Thyroid gland (tissue), 4 donors: ENCODE measurements around the gene CREB3. TPM values are rescaled to one million over a fixed set of nuclear protein-coding genes. Genes with fewer than 3 reads are reported as not detected.

Source experiments
- DNase-seq, 2 donors: peaks; one replicate each; pipeline ENCODE4 v3.0.0-alpha.2; 2019
- H3K27ac ChIP-seq, 3 donors: fragments of 200-600 bp; sonication (generic); 1 replicate in 2 of 3; 2 replicates in 1 of 3; pipeline ENCODE4 v1.5.1; 2016 to 2019; ENCODE audit warnings: mild to moderate bottlenecking in 1 of 3, moderate library complexity in 1 of 3
- H3K27me3 ChIP-seq: fragments of 200-600 bp; sonication (generic); one replicate; pipeline ENCODE4 v1.5.1; 2019
- H3K36me3 ChIP-seq, 2 donors: fragments of 200-600 bp; sonication (generic); one replicate each; pipeline ENCODE4 v1.5.1; 2016 to 2019
- H3K4me1 ChIP-seq, 2 donors: fragments of 200-600 bp; sonication (generic); one replicate each; pipeline ENCODE4 v1.5.1; 2017 to 2019
- H3K4me3 ChIP-seq, 3 donors: fragments of 200-600 bp; sonication (generic); replicated peaks in 1 of 3; 1 replicate in 2 of 3; 2 replicates in 1 of 3; pipeline ENCODE4 v1.5.1; 2016; ENCODE audit warnings: mild to moderate bottlenecking in 1 of 3
- H3K9me3 ChIP-seq: fragments of 200-600 bp; sonication (generic); one replicate; pipeline ENCODE4 v1.5.1; 2017
- CTCF ChIP-seq, 6 experiments: fragments of 200-600 bp in 3 of 6; fragments of 450-650 bp in 3 of 6; sonication (generic) in 3 of 6; IDR thresholded peaks; one replicate each; pipeline ENCODE4 v1.5.1; 2016 to 2019; ENCODE audit warnings: antibody characterized with exemption in 6 of 6, mild to moderate bottlenecking in 2 of 6, inconsistent platforms in 1 of 6, moderate library complexity in 1 of 6
- POLR2A ChIP-seq, 2 donors: fragments of 450-650 bp; IDR thresholded peaks; one replicate each; pipeline ENCODE4 v1.6.1; 2017; ENCODE audit warnings: antibody characterized with exemption in 2 of 2, mild to moderate bottlenecking in 2 of 2, moderate library complexity in 1 of 2
- WGBS, 2 donors: methylation state at CpG; one replicate each; pipeline ENCODE4 v1.1.5; 2017; 5-methylcytosine and 5-hydroxymethylcytosine counted together
- intact Hi-C: fragments of 100-400 bp; cut with DNase I; formaldehyde crosslinking; loops from one replicate; pipeline ENCODE4 v1.15.1; 2023
- total RNA-seq, 4 donors: library from RNA; depleted of rRNA; stranded (reverse); fragments of >200 nt; gene quantifications; one replicate each; pipeline ENCODE4 v1.2.3, GENCODE V29; 2016

CREB3 gene
- total RNA-seq, 4 donors from 2014 or later = 44.9 to 73.0 (median 51.3) TPM

DNA sequence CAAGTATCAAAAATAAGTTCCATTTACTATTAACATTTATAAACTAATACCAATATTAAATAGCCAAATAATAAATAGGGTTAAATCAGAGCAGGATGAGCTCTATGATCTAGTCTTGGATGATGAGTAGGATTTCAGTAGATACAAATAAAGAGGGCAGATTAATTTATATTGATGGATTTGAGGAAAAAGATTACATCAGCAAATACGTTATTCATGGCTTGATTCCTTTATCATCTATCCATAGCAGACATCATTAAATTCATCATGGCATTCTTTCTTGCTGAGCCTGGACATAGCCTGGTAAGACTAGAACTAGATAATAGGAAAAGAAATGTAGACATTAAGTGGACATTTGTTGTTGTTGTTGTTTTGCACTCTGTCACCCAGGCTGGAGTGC is 35.0 kb downstream of the CREB3 start:
- 93 to 96% methylated on average over 1 of the region's 1 CpG for WGBS, 2 donors
- no peaks in the 10 kb centered on the region for H3K36me3 ChIP-seq
- intact Hi-C loops = no loop called here
- no peak for DNase-seq
- H3K27ac ChIP-seq = no peak overlapping the region
- TF ChIP-seq CTCF (IDR thresholded peaks at IDR 0.05) = no peak
- TF ChIP-seq POLR2A (IDR thresholded peaks at IDR 0.05) = no peak
- no peak overlapping the region for H3K4me3 ChIP-seq
- H3K4me1 ChIP-seq = peaks cover 28% of the 10 kb centered on the region in 2 donors
- H3K9me3 ChIP-seq = no peaks in the 10 kb centered on the region
- no peaks in the 10 kb centered on the region for H3K27me3 ChIP-seq

DNA sequence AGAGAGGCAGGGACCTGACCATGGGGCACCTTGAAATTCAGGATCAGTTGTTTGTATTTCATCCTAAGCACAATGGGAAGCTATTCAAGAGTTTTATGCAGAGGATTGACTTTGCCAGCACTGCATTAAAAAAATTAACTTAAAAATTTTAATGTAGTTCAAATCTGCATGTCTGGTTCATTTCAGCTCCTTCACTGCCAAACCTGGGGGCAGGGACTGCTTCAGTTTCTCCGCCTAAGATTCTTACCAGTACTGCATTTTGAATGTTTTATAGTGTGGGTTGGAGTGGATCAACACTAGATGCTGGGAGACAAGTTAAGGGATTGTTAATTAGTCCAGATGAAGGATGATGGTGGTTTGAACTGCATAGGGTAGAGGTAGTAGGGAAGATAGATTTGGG is 37.3 kb downstream of the CREB3 start:
- no peak overlapping the region for H3K4me3 ChIP-seq
- no peaks in the 10 kb centered on the region for H3K27me3 ChIP-seq
- peaks cover 18% of the 10 kb centered on the region in 2 donors for H3K4me1 ChIP-seq
- no peaks in the 10 kb centered on the region for H3K9me3 ChIP-seq
- H3K36me3 ChIP-seq = no peaks in the 10 kb centered on the region
- whole genome bisulfite sequencing, 2 donors = 96 to 97% methylated on average over 1 of the region's 1 CpG
- no peak for TF ChIP-seq POLR2A (IDR thresholded peaks at IDR 0.05)
- no peak for TF ChIP-seq CTCF (IDR thresholded peaks at IDR 0.05)
- no peak overlapping the region for H3K27ac ChIP-seq
- DNase-seq = no peak
- intact Hi-C loops = no loop called here

DNA sequence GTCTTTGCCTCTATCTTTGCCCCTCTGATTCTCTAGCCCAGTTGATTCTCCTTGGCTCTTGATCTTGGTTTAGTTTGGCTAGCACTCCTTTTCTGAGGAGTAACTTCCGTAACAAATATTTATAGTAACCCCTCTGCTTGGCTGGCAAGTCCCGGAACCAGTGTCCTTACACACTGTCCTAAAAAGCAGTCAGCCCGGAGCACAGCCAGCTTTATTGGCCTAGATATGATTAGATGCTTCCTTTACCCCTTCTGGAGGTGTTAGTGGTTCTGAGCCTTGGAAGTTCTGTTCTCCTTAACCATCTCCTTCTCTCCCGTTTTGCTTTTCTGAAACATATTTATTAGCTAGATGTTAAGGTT is 38.6 kb downstream of the CREB3 start:
- 17 to 28% methylated on average over 4 of the region's 4 CpGs for WGBS, 2 donors
- H3K27ac ChIP-seq = peak overlapping the region in 2 of 3 donors; percentile 3 to 27
- H3K4me1 ChIP-seq = peaks cover 18% of the 10 kb centered on the region in 2 donors
- H3K27me3 ChIP-seq = no peaks in the 10 kb centered on the region
- intact Hi-C loops = no loop called here
- no peaks in the 10 kb centered on the region for H3K9me3 ChIP-seq
- no peaks in the 10 kb centered on the region for H3K36me3 ChIP-seq
- DNase-seq = peak in 1 of 2 donors; percentile 20
- TF ChIP-seq CTCF (IDR thresholded peaks at IDR 0.05) (no peak), POLR2A (IDR thresholded peaks at IDR 0.05) (no peak)
- H3K4me3 ChIP-seq = no peak overlapping the region

DNA sequence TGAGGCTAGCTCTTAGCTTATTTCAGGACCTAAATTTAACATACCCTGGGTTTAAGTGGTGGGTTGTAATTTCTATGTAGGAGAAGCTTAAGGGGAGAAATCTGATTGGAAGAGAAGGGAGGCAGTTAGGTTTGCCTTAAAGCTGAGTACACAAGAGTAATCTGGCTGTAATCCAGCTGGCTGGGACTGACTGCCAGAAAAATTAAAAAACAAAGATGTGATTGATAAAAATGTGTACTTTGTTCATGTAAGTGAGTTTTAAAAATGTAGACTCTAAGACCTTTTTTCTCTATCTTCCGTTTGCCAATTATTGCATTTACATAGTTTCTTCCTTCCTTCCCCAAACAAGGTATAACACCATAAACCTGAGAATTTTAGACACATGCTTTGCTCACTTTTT is 39.1 kb downstream of the CREB3 start:
- Histone ChIP-seq H3K9me3 (no peaks in the 10 kb centered on the region), H3K27ac (peak overlapping the region in 2 of 3 donors; percentile 3 to 27), H3K27me3 (no peaks in the 10 kb centered on the region), H3K4me3 (no peak overlapping the region), H3K4me1 (peaks cover 18% of the 10 kb centered on the region in 2 donors), H3K36me3 (no peaks in the 10 kb centered on the region)
- WGBS, 2 donors = 41 to 48% methylated on average over 1 of the region's 1 CpG
- no peak for DNase-seq
- TF ChIP-seq CTCF (IDR thresholded peaks at IDR 0.05) (no peak), POLR2A (IDR thresholded peaks at IDR 0.05) (no peak)
- intact Hi-C loops = no loop called here

DNA sequence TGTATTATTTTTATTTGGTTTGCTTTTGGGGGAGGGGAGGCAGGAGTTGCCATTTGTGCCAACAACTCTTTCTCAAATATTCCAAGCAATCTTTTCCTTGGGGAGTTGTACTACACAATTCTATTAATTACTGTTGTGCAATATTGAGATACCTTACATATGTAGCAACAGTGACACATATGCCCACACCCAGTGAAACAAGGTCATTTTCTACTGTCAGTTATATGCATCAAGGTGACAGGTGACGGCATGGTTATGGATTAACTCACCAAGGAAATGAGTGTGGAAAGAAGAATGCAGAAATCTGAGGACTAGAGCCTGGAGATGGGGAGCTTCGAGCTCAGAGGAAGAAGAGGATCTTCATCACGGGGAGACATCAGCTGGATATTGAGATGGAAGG is 39.5 kb downstream of the CREB3 start:
- no peak for DNase-seq
- Histone ChIP-seq H3K4me3 (no peak overlapping the region), H3K36me3 (no peaks in the 10 kb centered on the region), H3K9me3 (no peaks in the 10 kb centered on the region), H3K27me3 (no peaks in the 10 kb centered on the region), H3K4me1 (peaks cover 18% of the 10 kb centered on the region in 2 donors), H3K27ac (peak overlapping the region in 1 of 3 donors; percentile 3)
- intact Hi-C loops = no loop called here
- WGBS, 2 donors = 90 to 91% methylated on average over 3 of the region's 3 CpGs
- no peak for TF ChIP-seq CTCF (IDR thresholded peaks at IDR 0.05)
